Testis (tissue), 3 donors: ENCODE results near the gene OR4E2. TPM values are rescaled to one million over a fixed set of nuclear protein-coding genes. Genes with fewer than 3 reads are reported as not detected.

ENCODE experiments used
- DNase-seq: peaks from one replicate; pipeline ENCODE4 v3.0.0-alpha.2; 2019
- H3K27ac ChIP-seq, 2 donors: fragments of 200-600 bp; sonication (generic); one replicate each; pipeline ENCODE4 v1.5.1; 2019
- H3K27me3 ChIP-seq: fragments of 200-600 bp; sonication (generic); one replicate; pipeline ENCODE4 v1.5.1; 2019
- H3K36me3 ChIP-seq: fragments of 200-600 bp; sonication (generic); one replicate; pipeline ENCODE4 v1.5.1; 2017; ENCODE audit warnings: low read depth; ENCODE audit errors: missing control alignments
- H3K4me1 ChIP-seq: fragments of 200-600 bp; sonication (generic); one replicate; pipeline ENCODE4 v1.5.1; 2019
- H3K4me3 ChIP-seq, 2 donors: fragments of 200-600 bp; sonication (generic); one replicate each; pipeline ENCODE4 v1.5.1; 2017 to 2019
- H3K9me3 ChIP-seq: fragments of 200-600 bp; sonication (generic); one replicate; pipeline ENCODE4 v1.5.1; 2017
- CTCF ChIP-seq, 3 experiments: fragments of 450-650 bp in 2 of 3; fragments of 200-600 bp in 1 of 3; sonication (generic) in 1 of 3; IDR thresholded peaks; one replicate each; pipeline ENCODE4 v1.5.1; 2016 to 2019; ENCODE audit warnings: antibody characterized with exemption in 3 of 3, mild to moderate bottlenecking in 2 of 3, moderate library complexity in 1 of 3
- POLR2A ChIP-seq: fragments of 450-650 bp; IDR thresholded peaks from one replicate; pipeline ENCODE4 v1.6.1; 2017; ENCODE audit warnings: antibody characterized with exemption, mild to moderate bottlenecking, moderate library complexity
- WGBS, 2 donors: methylation state at CpG; one replicate each; pipeline ENCODE4 v1.1.5; 2018; 5-methylcytosine and 5-hydroxymethylcytosine counted together
- intact Hi-C: fragments of 100-400 bp; cut with DNase I; formaldehyde crosslinking; loops from one replicate; pipeline ENCODE4 v1.15.1; 2023; ENCODE audit warnings: low total_unique reads
- polyA plus RNA-seq: library from polyadenylated mRNA; stranded (reverse); fragments of 350-450 nt; fragmentation: Illumina TruSeq; extraction: RNeasy Lipid Tissue Mini Kit (QIAGEN cat#74804); gene quantifications from one replicate; pipeline ENCODE4 v1.2.3, GENCODE V29; 2014; ENCODE audit warnings: low read depth, low replicate concordance; ENCODE audit not compliant: insufficient read depth
- small RNA-seq, 2 donors: library from RNA; depleted of rRNA; stranded (forward); fragments of <200 nt; gene quantifications; one replicate each; pipeline ENCODE3, GENCODE V24; 2016
- total RNA-seq, 2 donors: library from RNA; depleted of rRNA; stranded (reverse); fragments of >200 nt; gene quantifications; one replicate each; pipeline ENCODE4 v1.2.3, GENCODE V29; 2016

The OR4E2 gene
- total and polyA plus RNA-seq, 3 donors from 2014 or later, result 0.19 TPM; not detected in 2

GRCh38 chr14:21711360-21711961 lies 57.8 kb downstream of the OR4E2 start:
- WGBS, 2 donors, result 43 to 48% methylated on average over 3 of the region's 3 CpGs
- Histone ChIP-seq H3K36me3 (no peaks in the 10 kb centered on the region), H3K9me3 (no peaks in the 10 kb centered on the region), H3K27me3 (no peaks in the 10 kb centered on the region), H3K4me1 (no peaks in the 10 kb centered on the region), H3K27ac (no peak overlapping the region), H3K4me3 (no peak overlapping the region)
- DNase-seq, result peak; percentile 26
- intact Hi-C loops, result no loop called here
- TF ChIP-seq POLR2A, result no peak
- TF ChIP-seq CTCF (IDR thresholded peaks at IDR 0.05), result peak in 2 of 3 experiments; percentile 57 to 72

- no peak for DNase-seq
- intact Hi-C loops, result no loop called here
- no peak overlapping the region for H3K27ac ChIP-seq
- 79 to 80% methylated on average over 2 of the region's 2 CpGs for WGBS, 2 donors
- no peaks in the 10 kb centered on the region for H3K9me3 ChIP-seq
- H3K4me3 ChIP-seq, result no peak overlapping the region
- TF ChIP-seq CTCF (IDR thresholded peaks at IDR 0.05) (no peak), POLR2A (no peak)
- no peaks in the 10 kb centered on the region for H3K4me1 ChIP-seq
- H3K36me3 ChIP-seq, result no peaks in the 10 kb centered on the region
- H3K27me3 ChIP-seq, result no peaks in the 10 kb centered on the region
Observed at GRCh38 chr14:21712036-21712435, 58.4 kb downstream of the OR4E2 start.

GRCh38 chr14:21714318-21714929 lies 60.8 kb downstream of the OR4E2 start:
- DNase-seq, result no peak
- H3K4me3 ChIP-seq, result no peak overlapping the region
- 77 to 78% methylated on average over 6 of the region's 6 CpGs for WGBS, 2 donors

More at GRCh38 chr14:21714318-21714929, 60.8 kb downstream of the OR4E2 start:
- TF ChIP-seq POLR2A, result no peak
- TF ChIP-seq CTCF (IDR thresholded peaks at IDR 0.05), result no peak
- intact Hi-C loops, result no loop called here
- Histone ChIP-seq H3K27me3 (no peaks in the 10 kb centered on the region), H3K36me3 (no peaks in the 10 kb centered on the region), H3K27ac (no peak overlapping the region), H3K4me1 (no peaks in the 10 kb centered on the region), H3K9me3 (no peaks in the 10 kb centered on the region)

Small RNAs within 50 kb of the gene (small RNA-seq; reads per million reads assigned to genes)
- 0 reads per million in 2 donors for gene AC243972.3

Other genes starting within 250 kb of the OR4E2 start
- 10 to 100 TPM; 82.8 to 87.4 TPM for gene CHD8, start 197.7 kb upstream of the OR4E2 start, total RNA-seq
- gene CHD8, start 197.7 kb upstream of the OR4E2 start, polyA plus RNA-seq, result 67.3 TPM
- 10 to 100 TPM; 32.9 to 40.1 TPM for gene RAB2B, start 176.9 kb upstream of the OR4E2 start, total RNA-seq
- 36.4 TPM for gene RAB2B, start 176.9 kb upstream of the OR4E2 start, polyA plus RNA-seq
- gene TOX4, start 176.6 kb upstream of the OR4E2 start, total RNA-seq, result 10 to 100 TPM; 64.4 to 72.6 TPM
- gene TOX4, start 176.6 kb upstream of the OR4E2 start, polyA plus RNA-seq, result 120 TPM
- gene METTL3, start 142.5 kb upstream of the OR4E2 start, total RNA-seq, result 10 to 100 TPM; 65.7 to 66.3 TPM
- 81.1 TPM for gene METTL3, start 142.5 kb upstream of the OR4E2 start, polyA plus RNA-seq
- gene SALL2, start 127.5 kb upstream of the OR4E2 start, total RNA-seq, result 1 to 10 TPM; 4.1 to 5.0 TPM
- gene SALL2, start 127.5 kb upstream of the OR4E2 start, polyA plus RNA-seq, result 5.5 TPM
- not detected for gene OR10G3, start 73.8 kb upstream of the OR4E2 start, total RNA-seq
- not detected for gene OR10G3, start 73.8 kb upstream of the OR4E2 start, polyA plus RNA-seq
- gene OR10G2, start 18.9 kb upstream of the OR4E2 start, total RNA-seq, result under 1 TPM in 1 of 2 donors, not detected in 1; 0.25 TPM
- not detected for gene OR10G2, start 18.9 kb upstream of the OR4E2 start, polyA plus RNA-seq
- under 1 TPM in 1 of 2 donors, not detected in 1; 0.47 TPM for gene OR4E1, start 20.0 kb downstream of the OR4E2 start, total RNA-seq
- 0.16 TPM for gene OR4E1, start 20.0 kb downstream of the OR4E2 start, polyA plus RNA-seq